GM19099 (cell line): Measurements from ENCODE around the gene USP5.

ENCODE experiments used
- POLR2A ChIP-seq: IDR thresholded peaks from 3 replicates; pipeline ENCODE4 v1.6.1; 2011; ENCODE audit warnings: low read depth; ENCODE audit not compliant: insufficient read length; ENCODE audit errors: extremely low read depth

Gene USP5

GRCh38 chr12:6823182-6824084 is 28.5 kb upstream of the USP5 start:
- no peak for TF ChIP-seq POLR2A

DNA sequence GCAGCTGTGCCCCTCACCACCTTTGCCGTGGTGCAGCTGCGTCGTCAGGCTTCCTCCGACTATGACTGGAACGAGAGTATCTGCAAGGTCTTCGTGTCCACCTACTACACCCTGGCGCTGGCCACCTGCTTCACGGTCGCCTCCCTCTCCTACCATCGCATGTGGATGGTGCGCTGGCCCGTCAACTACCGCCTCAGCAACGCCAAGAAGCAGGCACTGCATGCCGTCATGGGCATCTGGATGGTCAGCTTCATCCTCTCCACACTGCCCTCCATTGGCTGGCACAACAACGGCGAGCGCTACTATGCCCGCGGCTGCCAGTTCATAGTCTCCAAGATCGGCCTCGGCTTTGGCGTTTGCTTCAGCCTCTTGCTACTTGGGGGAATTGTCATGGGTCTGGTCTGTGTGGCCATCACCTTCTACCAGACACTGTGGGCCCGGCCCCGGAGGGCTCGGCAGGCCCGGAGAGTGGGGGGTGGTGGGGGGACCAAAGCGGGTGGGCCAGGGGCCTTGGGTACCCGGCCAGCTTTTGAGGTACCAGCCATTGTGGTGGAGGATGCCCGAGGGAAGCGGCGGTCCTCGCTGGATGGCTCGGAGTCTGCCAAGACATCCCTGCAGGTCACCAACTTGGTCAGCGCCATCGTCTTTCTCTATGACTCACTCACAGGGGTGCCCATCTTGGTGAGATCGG is 27.7 kb upstream of the USP5 start:
- TF ChIP-seq POLR2A = no peak

GRCh38 chr12:6824901-6825381 is 27.0 kb upstream of the USP5 start:
- no peak for TF ChIP-seq POLR2A

GRCh38 chr12:6825398-6826124 is 26.4 kb upstream of the USP5 start:
- no peak for TF ChIP-seq POLR2A

GRCh38 chr12:6826125-6826733 is 25.7 kb upstream of the USP5 start:
- no peak for TF ChIP-seq POLR2A

DNA sequence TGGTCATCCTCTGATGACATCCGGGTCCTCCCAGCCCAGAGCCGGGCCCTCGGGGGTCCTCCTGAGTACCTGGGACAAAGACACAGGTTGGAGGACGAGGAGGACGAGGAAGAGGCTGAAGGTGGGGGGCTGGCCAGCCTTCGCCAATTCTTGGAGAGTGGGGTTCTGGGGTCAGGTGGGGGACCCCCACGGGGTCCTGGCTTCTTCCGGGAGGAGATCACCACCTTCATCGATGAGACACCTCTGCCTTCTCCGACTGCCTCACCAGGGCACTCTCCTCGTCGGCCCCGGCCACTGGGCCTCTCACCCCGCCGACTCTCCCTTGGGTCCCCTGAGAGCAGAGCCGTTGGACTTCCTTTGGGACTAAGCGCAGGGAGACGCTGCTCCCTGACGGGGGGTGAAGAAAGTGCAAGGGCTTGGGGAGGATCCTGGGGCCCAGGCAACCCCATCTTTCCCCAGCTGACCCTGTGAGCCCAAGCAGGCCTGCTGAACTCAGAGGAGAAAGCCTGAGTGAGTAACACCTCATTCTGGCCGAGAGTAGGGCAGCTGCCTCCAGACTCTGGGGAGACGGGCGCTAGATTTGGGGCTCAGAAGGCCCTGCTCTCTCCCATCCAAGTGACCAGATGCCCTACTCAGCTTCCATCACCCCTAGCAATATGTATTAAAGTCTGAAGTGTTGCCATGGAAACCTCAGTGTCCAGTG is 25.1 kb upstream of the USP5 start:
- TF ChIP-seq POLR2A = no peak

DNA sequence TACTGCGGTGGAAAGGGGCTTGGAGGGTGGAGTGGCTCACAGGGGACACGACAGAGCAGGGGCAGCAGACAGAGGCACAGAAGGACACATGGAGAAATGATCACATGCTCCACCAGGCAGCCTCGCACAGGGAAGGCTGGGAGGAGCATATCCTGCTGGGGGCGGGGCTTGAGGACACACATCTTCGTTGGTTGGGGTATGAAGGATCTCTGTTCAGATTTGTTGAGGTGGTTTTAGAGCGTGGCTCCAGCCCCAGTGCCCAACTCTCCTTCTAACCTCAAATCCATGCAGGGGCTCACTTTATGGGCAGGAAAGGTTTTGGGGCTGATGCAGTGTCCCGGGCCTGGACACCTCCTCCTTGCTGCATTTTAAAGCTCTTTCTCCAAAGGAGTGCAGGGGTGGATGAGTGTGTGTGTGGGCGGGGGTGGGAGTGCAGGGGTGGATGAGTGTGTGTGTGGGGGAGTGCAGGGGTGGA is 24.5 kb upstream of the USP5 start:
- no peak for TF ChIP-seq POLR2A

DNA sequence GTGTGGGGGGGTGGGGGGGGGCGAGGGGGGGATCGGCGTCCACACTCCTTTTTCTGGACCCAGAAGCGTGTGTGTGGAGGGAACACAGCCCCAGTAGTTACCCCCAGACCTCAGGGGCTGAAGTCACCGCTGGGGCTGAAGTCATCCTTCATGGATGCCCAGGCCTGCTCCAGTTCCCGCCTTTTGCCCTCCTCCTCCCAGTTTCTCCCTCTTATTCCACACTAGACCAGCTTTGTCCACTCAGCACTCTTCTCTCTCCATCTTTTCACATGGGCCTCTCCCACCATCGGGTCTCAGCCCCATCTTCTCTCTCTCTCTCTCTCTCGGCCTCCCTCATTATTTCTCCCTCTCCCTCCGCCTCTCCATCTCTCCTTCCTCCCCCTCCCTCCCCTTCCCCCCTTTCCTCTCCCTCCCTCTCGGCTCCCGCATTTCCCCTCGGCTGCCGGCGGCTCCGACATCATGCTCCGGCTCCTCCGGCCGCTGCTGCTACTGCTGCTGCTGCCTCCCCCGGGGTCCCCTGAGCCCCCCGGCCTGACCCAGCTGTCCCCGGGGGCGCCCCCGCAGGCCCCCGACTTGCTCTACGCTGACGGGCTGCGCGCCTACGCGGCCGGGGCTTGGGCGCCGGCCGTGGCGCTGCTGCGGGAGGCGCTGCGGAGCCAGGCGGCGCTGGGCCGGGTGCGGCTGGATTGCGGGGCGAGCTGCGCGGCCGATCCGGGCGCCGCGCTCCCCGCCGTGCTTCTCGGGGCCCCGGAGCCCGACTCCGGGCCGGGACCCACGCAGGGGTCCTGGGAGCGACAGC is 23.8 kb upstream of the USP5 start, which contains the start of gene P3H3:
Gene P3H3 (plus strand): TSS at position 426 of the 799 bp plus-strand sequence. CDS start 34 bp downstream, at position 460.
- TF ChIP-seq POLR2A = no peak

- no peak for TF ChIP-seq POLR2A
These were observed 23.0 kb upstream of the USP5 start for GRCh38 chr12:6828781-6829535.

- TF ChIP-seq POLR2A = no peak
These were observed 22.3 kb upstream of the USP5 start for GRCh38 chr12:6829536-6830220.

GRCh38 chr12:6830286-6830890 is 21.6 kb upstream of the USP5 start:
- TF ChIP-seq POLR2A = no peak

- no peak for TF ChIP-seq POLR2A
These were observed 21.0 kb upstream of the USP5 start for GRCh38 chr12:6830999-6831398.
